AG04450 (cell line): ENCODE measurements around the gene TRIM29. TPM values are rescaled to one million over a fixed set of nuclear protein-coding genes. Genes with fewer than 3 reads are reported as not detected.

Experiments
- CTCF ChIA-PET: fragments of 300-600, 350-600 bp; formaldehyde crosslinking; extraction: SDS; loops from one replicate; lab custom pipeline; 2022; ENCODE audit warnings: antibody characterized with exemption, inconsistent platforms; lab: Charles Lee
- POLR2A ChIA-PET: fragments of 350-600 bp; formaldehyde crosslinking; extraction: SDS; loops from one replicate; lab custom pipeline; 2021; ENCODE audit warnings: antibody characterized with exemption, inconsistent platforms; lab: Yijun Ruan, JAX
- DNase-seq: peaks from one replicate; pipeline ENCODE4 v3.0.0-alpha.2; 2011; ENCODE audit warnings: low read depth, low spot score
- H3K27ac ChIP-seq: one replicate; pipeline ENCODE4 v1.5.1; 2012; ENCODE audit warnings: low read depth, low read length, control low read depth
- H3K27me3 ChIP-seq: one replicate; pipeline ENCODE4 v1.6.0; 2012; ENCODE audit warnings: low read length; ENCODE audit not compliant: control insufficient read depth, insufficient read depth
- H3K4me3 ChIP-seq: 2 replicates; pipeline ENCODE4 v1.5.1; 2011; ENCODE audit warnings: mild to moderate bottlenecking, low read depth, low read length, control low read depth
- H3K9me3 ChIP-seq: 2 replicates; pipeline ENCODE4 v1.5.1; 2012; ENCODE audit warnings: low read length; ENCODE audit not compliant: control insufficient read depth, insufficient read depth
- polyA plus RNA-seq: library from polyadenylated mRNA; depleted of rRNA; stranded (reverse); fragments of >200 nt; gene quantifications from 2 replicates; pipeline ENCODE4 v1.2.3, GENCODE V29; 2011
- TF ChIP-seq, protein P1 (sequence below): IDR thresholded peaks from 2 replicates; pipeline ENCODE4 v1.5.1; 2011; ENCODE audit warnings: low read depth, low read length, control low read depth, inconsistent platforms

TRIM29 gene
- polyA plus RNA-seq, 1 experiment = 0.07 TPM

DNA sequence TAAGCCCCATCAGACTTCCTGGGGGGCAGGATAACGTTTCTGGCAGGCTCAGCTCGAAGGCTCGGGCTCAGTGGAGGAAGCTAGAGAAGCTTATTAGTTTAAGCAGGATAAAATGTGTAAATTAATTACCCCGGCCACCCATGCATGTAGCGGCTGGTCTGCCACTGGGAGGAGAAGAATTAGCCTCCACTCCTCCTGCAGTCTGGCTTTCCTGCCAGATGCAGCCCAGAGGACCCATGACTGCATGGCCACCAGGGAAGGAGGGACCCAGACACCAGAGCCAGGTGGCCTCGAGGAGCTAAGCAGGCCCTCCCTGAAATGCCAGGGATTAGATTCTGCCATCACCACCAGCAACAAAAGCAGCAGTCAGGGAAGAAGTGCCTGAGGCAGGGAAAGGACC is 32.3 kb downstream of the TRIM29 start:
- TF ChIP-seq, protein P1, sequence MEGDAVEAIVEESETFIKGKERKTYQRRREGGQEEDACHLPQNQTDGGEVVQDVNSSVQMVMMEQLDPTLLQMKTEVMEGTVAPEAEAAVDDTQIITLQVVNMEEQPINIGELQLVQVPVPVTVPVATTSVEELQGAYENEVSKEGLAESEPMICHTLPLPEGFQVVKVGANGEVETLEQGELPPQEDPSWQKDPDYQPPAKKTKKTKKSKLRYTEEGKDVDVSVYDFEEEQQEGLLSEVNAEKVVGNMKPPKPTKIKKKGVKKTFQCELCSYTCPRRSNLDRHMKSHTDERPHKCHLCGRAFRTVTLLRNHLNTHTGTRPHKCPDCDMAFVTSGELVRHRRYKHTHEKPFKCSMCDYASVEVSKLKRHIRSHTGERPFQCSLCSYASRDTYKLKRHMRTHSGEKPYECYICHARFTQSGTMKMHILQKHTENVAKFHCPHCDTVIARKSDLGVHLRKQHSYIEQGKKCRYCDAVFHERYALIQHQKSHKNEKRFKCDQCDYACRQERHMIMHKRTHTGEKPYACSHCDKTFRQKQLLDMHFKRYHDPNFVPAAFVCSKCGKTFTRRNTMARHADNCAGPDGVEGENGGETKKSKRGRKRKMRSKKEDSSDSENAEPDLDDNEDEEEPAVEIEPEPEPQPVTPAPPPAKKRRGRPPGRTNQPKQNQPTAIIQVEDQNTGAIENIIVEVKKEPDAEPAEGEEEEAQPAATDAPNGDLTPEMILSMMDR = no peak
- Histone ChIP-seq H3K9me3 (no peaks in the 10 kb centered on the region), H3K4me3 (no peak overlapping the region), H3K27ac (no peak overlapping the region), H3K27me3 (peaks cover 49% of the 10 kb centered on the region)
- ChIA-PET CTCF (interaction anchor here (0.9 to 1.5 kb wide), 2 partner anchors 613 to 626 kb away, joined by 3 read pairs; no protein-coding TSS in a partner anchor), POLR2A (no interaction called here)
- no peak for DNase-seq

DNA sequence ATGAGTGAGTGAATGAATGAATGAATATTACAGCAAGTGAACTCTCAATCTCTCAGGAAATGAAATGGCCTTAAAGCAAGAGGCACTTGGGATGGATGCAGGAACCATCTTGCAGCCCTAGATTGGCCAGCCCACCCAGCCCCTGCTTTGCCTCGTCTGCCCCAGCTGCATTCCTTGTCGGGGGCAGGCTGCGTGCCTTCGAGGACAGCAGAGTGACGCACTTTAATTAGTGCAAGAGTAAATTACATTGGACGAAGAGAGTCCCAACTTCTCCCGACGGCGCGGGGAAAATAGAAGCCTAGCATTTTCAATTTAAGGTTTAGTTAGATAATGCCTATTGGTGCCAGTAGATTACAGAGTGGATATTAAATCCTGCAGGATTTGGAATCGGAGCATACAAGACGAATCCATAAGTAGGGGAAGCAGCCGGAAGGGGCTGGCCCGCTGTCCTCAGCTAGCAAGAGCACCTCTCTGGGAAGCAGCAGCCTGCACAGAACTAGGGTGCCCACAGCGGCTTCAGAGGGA is 33.8 kb downstream of the TRIM29 start:
- DNase-seq = no peak
- Histone ChIP-seq H3K4me3 (no peak overlapping the region), H3K9me3 (no peaks in the 10 kb centered on the region), H3K27me3 (peaks cover 46% of the 10 kb centered on the region), H3K27ac (no peak overlapping the region)
- ChIA-PET POLR2A (no interaction called here), CTCF (no interaction called here)
- TF ChIP-seq, protein P1 = no peak

DNA sequence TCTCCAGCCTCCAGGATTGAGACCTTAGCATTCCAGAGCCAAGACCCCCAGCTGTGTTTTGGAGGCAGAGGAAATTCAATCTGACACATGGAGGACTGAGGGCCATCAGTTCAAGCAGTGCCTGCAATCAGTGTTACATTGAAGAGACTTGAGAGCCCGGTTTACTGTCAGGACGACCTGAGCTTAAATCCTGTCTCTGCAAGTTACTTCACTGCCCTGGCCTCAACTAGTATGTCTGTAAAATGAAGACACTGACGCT is 35.1 kb downstream of the TRIM29 start:
- H3K9me3 ChIP-seq = no peaks in the 10 kb centered on the region
- ChIA-PET CTCF (no interaction called here), POLR2A (no interaction called here)
- no peak overlapping the region for H3K27ac ChIP-seq
- no peak for DNase-seq
- TF ChIP-seq, protein P1 = no peak
- H3K27me3 ChIP-seq = peaks cover 44% of the 10 kb centered on the region
- H3K4me3 ChIP-seq = no peak overlapping the region

DNA sequence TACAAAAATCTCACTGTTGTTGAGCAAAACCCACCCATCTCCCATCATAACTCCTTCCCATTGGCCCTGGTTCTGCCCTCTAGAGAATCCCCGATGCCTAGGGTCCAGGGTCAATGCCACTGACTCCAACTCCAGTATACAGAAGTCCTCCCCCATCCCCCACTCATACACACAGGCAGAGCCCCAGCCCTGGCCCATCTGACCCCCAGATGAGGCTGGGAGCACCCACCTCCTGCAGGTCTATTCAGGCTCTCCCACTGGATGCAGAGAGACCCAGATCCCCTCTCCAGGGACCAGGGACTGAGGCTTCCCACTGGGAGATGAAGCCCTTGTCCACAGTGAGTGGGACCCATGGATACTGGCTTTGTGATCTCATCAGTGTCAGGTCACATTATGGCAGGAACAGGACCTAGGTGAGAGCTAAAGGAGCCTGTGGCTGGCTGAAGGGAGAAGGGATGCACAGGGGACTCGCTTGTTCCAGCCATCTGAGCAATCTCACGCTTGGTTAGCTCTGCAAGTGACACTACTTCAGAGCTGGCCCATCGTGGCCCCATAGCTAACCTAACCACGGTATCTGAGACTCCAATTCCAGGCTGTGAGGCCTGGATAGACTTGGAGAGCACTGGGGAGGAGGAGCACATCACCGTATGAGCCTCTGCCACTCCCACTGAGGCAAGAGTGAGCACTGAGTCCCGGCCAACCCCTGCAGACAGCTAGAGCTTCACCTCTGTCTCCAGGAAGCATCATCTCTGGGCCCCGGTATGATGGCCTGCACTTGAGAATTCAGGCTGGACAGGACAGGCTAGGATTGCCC is 35.7 kb downstream of the TRIM29 start:
- H3K4me3 ChIP-seq = no peak overlapping the region
- H3K27me3 ChIP-seq = peaks cover 44% of the 10 kb centered on the region
- ChIA-PET CTCF (no interaction called here), POLR2A (no interaction called here)
- DNase-seq = no peak
- no peak overlapping the region for H3K27ac ChIP-seq
- H3K9me3 ChIP-seq = no peaks in the 10 kb centered on the region
- TF ChIP-seq, protein P1 = no peak

DNA sequence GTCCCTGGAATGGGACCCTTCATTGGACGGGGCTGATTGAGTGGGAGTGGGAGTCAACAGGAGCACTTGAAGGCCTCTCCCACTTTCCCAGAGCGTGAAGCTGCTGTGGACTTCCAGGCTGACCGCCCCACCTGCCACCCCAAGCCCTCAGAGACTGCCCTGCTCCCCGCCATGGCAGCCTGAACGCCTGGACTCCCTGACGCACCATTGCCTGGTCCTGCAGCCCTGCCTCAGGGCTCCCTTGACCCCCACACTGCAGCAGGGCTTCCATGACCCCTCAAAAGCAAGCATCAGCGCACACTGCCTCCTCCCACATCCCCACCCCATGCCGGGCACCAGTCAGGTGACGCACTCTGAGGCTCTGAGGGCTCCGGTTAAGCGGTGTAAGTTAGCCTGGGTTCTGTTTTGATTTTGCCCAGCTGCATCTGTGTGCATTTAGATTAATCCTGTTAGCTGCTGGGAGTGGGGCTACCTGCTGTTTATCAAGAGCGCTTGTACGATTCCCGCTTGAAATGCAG is 39.4 kb downstream of the TRIM29 start:
- TF ChIP-seq, protein P1 = no peak
- Histone ChIP-seq H3K4me3 (no peak overlapping the region), H3K27me3 (peaks cover 43% of the 10 kb centered on the region), H3K27ac (no peak overlapping the region), H3K9me3 (no peaks in the 10 kb centered on the region)
- POLR2A ChIA-PET = no interaction called here
- CTCF ChIA-PET = interaction anchor here (1.4 kb wide), 1 partner anchor 10 kb away, joined by 5 read pairs; no protein-coding TSS in a partner anchor
- no peak for DNase-seq
